GM12891 (cell line): ENCODE data around the gene LEKR1.

ENCODE experiments used
- POLR2A ChIP-seq: IDR thresholded peaks from 2 replicates; pipeline ENCODE4 v1.6.1; 2011; ENCODE audit warnings: low read depth, low read length, control low read depth
- POLR2AphosphoS5 ChIP-seq: IDR thresholded peaks from 2 replicates; pipeline ENCODE4 v1.6.1; 2011; ENCODE audit warnings: low read depth, low read length, control low read depth
- SPI1 ChIP-seq: IDR thresholded peaks from 2 replicates; pipeline ENCODE4 v1.6.1; 2011; ENCODE audit warnings: low read depth, low read length, control low read depth
- TAF1 ChIP-seq: IDR thresholded peaks from 2 replicates; pipeline ENCODE4 v1.6.1; 2011; ENCODE audit warnings: low read depth, low read length, control low read depth

- TF ChIP-seq SPI1 (no peak), POLR2A (no peak), POLR2AphosphoS5 (no peak), TAF1 (no peak)
Observed at GRCh38 chr3:157071744-157072525, 245.8 kb downstream of the LEKR1 start.
